SU-DHL-6 (cell line): Measurements from ENCODE around the gene ZBTB38.
A peak's percentile ranks its signal among the peaks of the same experiment; 100 is the strongest.

Experiments used
- H2AFZ ChIP-seq: fragments of 200-600 bp; sonication (generic); 2 replicates; pipeline ENCODE4 v1.6.1; 2014; ENCODE audit warnings: low read depth, mild to moderate bottlenecking, moderate library complexity, mixed read lengths, antibody characterized with exemption, low read length; ENCODE audit not compliant: severe bottlenecking
- H3F3A ChIP-seq: fragments of 200-600 bp; shearing (Covaris generic); 2 replicates; pipeline ENCODE4 v1.6.0; 2016; ENCODE audit warnings: antibody characterized with exemption, mild to moderate bottlenecking; ENCODE audit not compliant: insufficient read depth
- H3K27ac ChIP-seq: fragments of 200-600 bp; sonication (generic); 2 replicates; pipeline ENCODE4 v1.5.1; 2016; ENCODE audit warnings: low read depth, mild to moderate bottlenecking, low read length, moderate library complexity, mixed read lengths
- H3K27me3 ChIP-seq: fragments of 200-600 bp; sonication (generic), shearing (Covaris generic); 2 replicates; pipeline ENCODE4 v1.6.0; 2014; ENCODE audit warnings: mild to moderate bottlenecking, low read length
- H3K36me3 ChIP-seq: fragments of 200-600 bp; sonication (generic); 2 replicates; pipeline ENCODE4 v1.6.1; 2014; ENCODE audit warnings: mild to moderate bottlenecking, low read length, mixed read lengths
- H3K4me2 ChIP-seq: fragments of 300-600, 200-600 bp; shearing (Covaris generic), sonication (generic); 2 replicates; pipeline ENCODE4 v1.6.0; 2014; ENCODE audit warnings: low read length, low read depth, mild to moderate bottlenecking; ENCODE audit not compliant: poor library complexity, severe bottlenecking
- H3K4me3 ChIP-seq: fragments of 200-600 bp; sonication (generic); 2 replicates; pipeline ENCODE4 v1.5.1; 2014; ENCODE audit warnings: antibody characterized with exemption, low read length, mild to moderate bottlenecking, mixed read lengths; ENCODE audit not compliant: insufficient read depth, poor library complexity, severe bottlenecking
- H3K79me2 ChIP-seq: fragments of 200-600 bp; sonication (generic); 2 replicates; pipeline ENCODE4 v1.6.1; 2014; ENCODE audit warnings: mild to moderate bottlenecking, low read length, moderate library complexity; ENCODE audit not compliant: insufficient read depth
- H3K9ac ChIP-seq: fragments of 200-600 bp; sonication (generic); 2 replicates; pipeline ENCODE4 v1.7.0; 2014; ENCODE audit warnings: mild to moderate bottlenecking, low read length
- H3K9me2 ChIP-seq: fragments of 200-600 bp; sonication (generic); replicated peaks from 2 replicates; pipeline ENCODE4 v1.6.1; 2014; ENCODE audit warnings: low read length; ENCODE audit not compliant: insufficient read depth
- H3K9me3 ChIP-seq: fragments of 200-600 bp; sonication (generic); 2 replicates; pipeline ENCODE4 v1.6.1; 2014; ENCODE audit warnings: low read length, mixed read lengths; ENCODE audit not compliant: insufficient read depth
- H4K20me1 ChIP-seq: fragments of 200-600 bp; sonication (generic); 2 replicates; pipeline ENCODE4 v1.6.1; 2014; ENCODE audit warnings: low read depth, mild to moderate bottlenecking, antibody characterized with exemption, low read length, moderate library complexity, mixed read lengths
- EZH2phosphoT487 ChIP-seq: fragments of 200-600 bp; sonication (generic), shearing (Covaris generic); conservative IDR thresholded peaks from 2 replicates; pipeline ENCODE4 v1.6.1; 2018; ENCODE audit warnings: mild to moderate bottlenecking, antibody characterized with exemption, low read length, moderate library complexity, mixed read lengths
- TF ChIP-seq, protein P1 (sequence below): fragments of 200-600 bp; sonication (generic); IDR thresholded peaks from one replicate; pipeline ENCODE4 v1.5.1; 2017; ENCODE audit warnings: antibody characterized with exemption, mild to moderate bottlenecking, low read length, moderate library complexity; ENCODE audit not compliant: insufficient read depth, poor library complexity, severe bottlenecking

ZBTB38 gene

DNA sequence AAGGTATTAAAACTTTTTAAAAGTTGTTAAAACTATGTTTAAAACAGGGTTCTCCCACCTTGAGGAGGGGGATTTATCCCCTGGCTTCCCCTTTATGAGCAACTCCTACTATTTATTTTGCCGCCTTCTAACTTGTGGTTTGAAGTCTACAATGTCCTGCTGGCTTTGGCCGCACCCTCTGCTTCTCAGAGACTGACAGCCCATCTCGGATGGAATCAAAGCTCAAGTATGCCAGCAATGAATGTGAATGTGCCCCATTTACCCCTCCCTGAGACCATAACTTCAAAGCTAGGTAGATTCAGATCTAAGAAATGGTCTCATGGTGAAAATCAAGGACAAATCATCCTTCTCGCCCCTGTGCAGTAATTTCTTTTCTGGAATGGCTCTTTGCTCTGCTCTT lies 10.3 kb downstream of the ZBTB38 start:
- peak overlapping the region; percentile 52 for H3K4me2 ChIP-seq
- no peak overlapping the region for H2AFZ ChIP-seq
- no peaks in the 10 kb centered on the region for H3K9me3 ChIP-seq
- no peaks in the 10 kb centered on the region for H3K36me3 ChIP-seq
- H3K27me3 ChIP-seq, result no peaks in the 10 kb centered on the region
- H3K9ac ChIP-seq, result peak overlapping the region; percentile 42; the same call in 1 of the 2 replicates
- H4K20me1 ChIP-seq, result no peaks in the 10 kb centered on the region
- TF ChIP-seq EZH2phosphoT487, result no peak
- TF ChIP-seq, protein P1, sequence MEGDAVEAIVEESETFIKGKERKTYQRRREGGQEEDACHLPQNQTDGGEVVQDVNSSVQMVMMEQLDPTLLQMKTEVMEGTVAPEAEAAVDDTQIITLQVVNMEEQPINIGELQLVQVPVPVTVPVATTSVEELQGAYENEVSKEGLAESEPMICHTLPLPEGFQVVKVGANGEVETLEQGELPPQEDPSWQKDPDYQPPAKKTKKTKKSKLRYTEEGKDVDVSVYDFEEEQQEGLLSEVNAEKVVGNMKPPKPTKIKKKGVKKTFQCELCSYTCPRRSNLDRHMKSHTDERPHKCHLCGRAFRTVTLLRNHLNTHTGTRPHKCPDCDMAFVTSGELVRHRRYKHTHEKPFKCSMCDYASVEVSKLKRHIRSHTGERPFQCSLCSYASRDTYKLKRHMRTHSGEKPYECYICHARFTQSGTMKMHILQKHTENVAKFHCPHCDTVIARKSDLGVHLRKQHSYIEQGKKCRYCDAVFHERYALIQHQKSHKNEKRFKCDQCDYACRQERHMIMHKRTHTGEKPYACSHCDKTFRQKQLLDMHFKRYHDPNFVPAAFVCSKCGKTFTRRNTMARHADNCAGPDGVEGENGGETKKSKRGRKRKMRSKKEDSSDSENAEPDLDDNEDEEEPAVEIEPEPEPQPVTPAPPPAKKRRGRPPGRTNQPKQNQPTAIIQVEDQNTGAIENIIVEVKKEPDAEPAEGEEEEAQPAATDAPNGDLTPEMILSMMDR, result no peak
- H3K4me3 ChIP-seq, result no peak overlapping the region
- no peaks in the 10 kb centered on the region for H3K9me2 ChIP-seq
- no peaks in the 10 kb centered on the region for H3K79me2 ChIP-seq
- H3K27ac ChIP-seq, result peak overlapping the region; percentile 93
- peaks cover 18% of the 10 kb centered on the region; the same call in 1 of the 2 replicates for H3F3A ChIP-seq

DNA sequence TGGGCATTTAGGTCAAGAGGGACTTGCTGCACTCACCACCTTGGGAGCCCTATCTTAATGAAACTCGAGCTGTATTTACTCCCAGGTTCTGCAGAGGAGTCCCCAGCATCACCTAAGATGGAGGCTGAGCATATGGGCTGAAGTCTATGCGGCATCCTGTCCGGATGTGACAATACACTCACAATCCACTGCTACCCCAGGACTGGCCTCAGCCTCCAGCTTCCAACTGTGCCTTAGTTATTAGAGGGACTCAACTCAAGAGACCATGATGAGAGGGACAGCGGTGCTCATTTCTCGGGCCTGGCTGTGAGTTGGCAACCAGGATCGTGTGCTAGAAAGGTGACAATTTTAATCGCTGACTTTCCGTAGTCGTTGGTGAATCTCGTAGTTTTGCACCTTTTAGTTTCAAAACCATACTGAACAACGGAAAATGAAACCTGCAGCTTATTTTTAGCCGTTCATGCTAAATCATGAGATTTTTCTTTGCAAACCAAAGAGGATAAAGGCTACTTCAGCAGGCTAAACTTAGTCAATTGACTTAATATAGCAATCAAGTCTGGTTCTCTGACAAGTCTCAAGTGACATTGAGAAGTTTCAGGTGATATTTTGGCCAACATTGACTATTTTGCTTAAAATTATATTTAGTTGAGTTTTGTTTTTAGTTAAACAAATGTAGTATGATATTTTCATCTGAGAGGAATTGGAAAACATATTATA lies 11.1 kb downstream of the ZBTB38 start:
- Histone ChIP-seq H4K20me1 (no peaks in the 10 kb centered on the region), H3K9me3 (no peaks in the 10 kb centered on the region), H3K27me3 (no peaks in the 10 kb centered on the region), H3K9me2 (no peaks in the 10 kb centered on the region), H3K27ac (peak overlapping the region; percentile 93), H3K36me3 (no peaks in the 10 kb centered on the region), H3F3A (peaks cover 17% of the 10 kb centered on the region; the same call in 1 of the 2 replicates), H3K4me2 (peak overlapping the region; percentile 52), H2AFZ (no peak overlapping the region), H3K4me3 (no peak overlapping the region), H3K79me2 (no peaks in the 10 kb centered on the region), H3K9ac (peak overlapping the region; percentile 42)
- TF ChIP-seq, protein P1, result no peak
- TF ChIP-seq EZH2phosphoT487, result no peak

DNA sequence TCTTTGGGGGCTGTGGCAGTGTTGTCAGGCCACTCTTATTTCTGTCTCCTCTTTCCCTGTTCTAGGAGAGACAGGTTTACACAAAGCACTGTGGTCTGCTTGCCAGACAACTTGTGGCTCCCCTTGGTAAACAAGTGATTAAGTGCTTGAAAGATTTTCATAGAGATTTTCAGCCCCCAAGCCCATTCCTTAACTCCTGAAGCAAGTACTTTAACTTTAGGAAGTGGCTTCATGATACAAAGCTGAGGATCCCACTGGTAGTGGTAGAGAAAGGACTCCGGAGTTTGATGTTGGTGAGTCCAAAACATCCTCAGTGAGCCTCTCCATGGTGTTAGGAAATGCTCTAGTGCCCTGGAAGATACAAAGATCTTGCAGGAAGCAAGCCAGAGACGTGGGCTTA lies 12.0 kb downstream of the ZBTB38 start:
- peaks cover under 1% of the 10 kb centered on the region; the same call in 1 of the 2 replicates for H3K79me2 ChIP-seq
- no peaks in the 10 kb centered on the region for H3K9me3 ChIP-seq
- no peak overlapping the region for H3K4me3 ChIP-seq
- H3K27ac ChIP-seq, result peak overlapping the region; percentile 93
- TF ChIP-seq EZH2phosphoT487, result no peak
- TF ChIP-seq, protein P1, result no peak
- H2AFZ ChIP-seq, result no peak overlapping the region
- no peaks in the 10 kb centered on the region for H3K36me3 ChIP-seq
- H3K27me3 ChIP-seq, result no peaks in the 10 kb centered on the region
- H3F3A ChIP-seq, result peaks cover 17% of the 10 kb centered on the region; the same call in 1 of the 2 replicates
- H3K9me2 ChIP-seq, result no peaks in the 10 kb centered on the region
- H3K4me2 ChIP-seq, result peak overlapping the region; percentile 52
- H3K9ac ChIP-seq, result peak overlapping the region; percentile 42
- no peaks in the 10 kb centered on the region for H4K20me1 ChIP-seq
